GM12873 (cell line): Measurements from ENCODE around the gene YIF1B.

Source experiments
- CTCF ChIP-seq: IDR thresholded peaks from 2 replicates; pipeline ENCODE4 v1.5.1; 2012; ENCODE audit warnings: low read depth, mild to moderate bottlenecking, moderate library complexity, low read length, control low read depth; ENCODE audit not compliant: insufficient read depth; ENCODE audit errors: missing control alignments

The YIF1B gene

GRCh38 chr19:38307076-38307475 lies 8.7 kb downstream of the YIF1B start:
- no peak for TF ChIP-seq CTCF

GRCh38 chr19:38306236-38306635 lies 9.5 kb downstream of the YIF1B start:
- TF ChIP-seq CTCF: no peak

- no peak for TF ChIP-seq CTCF
These were observed 10.8 kb downstream of the YIF1B start for GRCh38 chr19:38304866-38305429.

- TF ChIP-seq CTCF: no peak
These were observed 11.3 kb downstream of the YIF1B start for GRCh38 chr19:38304352-38304865.

GRCh38 chr19:38303517-38304351 lies 12.0 kb downstream of the YIF1B start, which contains the start of gene C19orf33:
C19orf33 (plus strand) TSS chr19:38304251; CDS start chr19:38304262, 11 bp downstream.
- no peak for TF ChIP-seq CTCF

GRCh38 chr19:38298821-38299680 lies 16.7 kb downstream of the YIF1B start:
- no peak for TF ChIP-seq CTCF

- no peak for TF ChIP-seq CTCF
These were observed 21.7 kb downstream of the YIF1B start for GRCh38 chr19:38294090-38294489.
